HTR-8/SVneo (cell line): ENCODE results near the gene TIA1.
"Not testable (repeated sequence)": the region's sequence is repeated elsewhere in the genome, so short reads cannot be mapped to it uniquely, and the experiment has no call there.

Experiments
- DNase-seq: peaks from one replicate; pipeline ENCODE4 v3.0.0; 2011; ENCODE audit warnings: low spot score, mixed read lengths; ENCODE audit not compliant: insufficient read length
- FAIRE-seq: peaks from 2 replicates; lab custom pipeline; 2011; peaks lifted over from hg19 to GRCh38; lab: Jason Lieb, UNC

The TIA1 gene

GRCh38 chr2:70226781-70227180, 21.6 kb downstream of the TIA1 start:
- DNase-seq (no peak), FAIRE-seq (no peak)

GRCh38 chr2:70223305-70223704, 25.1 kb downstream of the TIA1 start:
- not testable (repeated sequence) for FAIRE-seq, DNase-seq

- DNase-seq (no peak), FAIRE-seq (no peak)
Observed at GRCh38 chr2:70214953-70215549, 33.4 kb downstream of the TIA1 start.

DNA sequence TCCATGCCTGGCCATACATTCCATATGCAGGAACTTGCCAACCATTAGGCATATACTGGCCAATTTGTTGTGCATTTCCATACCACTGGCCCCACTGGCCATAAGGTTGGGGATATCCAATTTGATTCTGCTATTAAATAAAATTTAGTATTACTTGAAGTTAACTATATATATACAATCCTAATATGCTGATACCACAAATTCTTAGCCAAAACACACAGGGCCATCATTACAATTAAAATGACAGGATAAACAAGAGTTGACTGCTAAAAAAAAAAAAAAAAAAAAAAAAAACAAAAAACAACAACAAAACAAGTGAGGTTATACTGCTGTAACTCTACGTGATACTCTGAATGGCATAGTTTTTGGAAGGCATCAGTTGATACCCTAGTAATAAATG, 34.1 kb downstream of the TIA1 start:
- no peak for DNase-seq
- FAIRE-seq: no peak

GRCh38 chr2:70212298-70212932, 36.0 kb downstream of the TIA1 start:
- FAIRE-seq: no peak
- DNase-seq: no peak

DNA sequence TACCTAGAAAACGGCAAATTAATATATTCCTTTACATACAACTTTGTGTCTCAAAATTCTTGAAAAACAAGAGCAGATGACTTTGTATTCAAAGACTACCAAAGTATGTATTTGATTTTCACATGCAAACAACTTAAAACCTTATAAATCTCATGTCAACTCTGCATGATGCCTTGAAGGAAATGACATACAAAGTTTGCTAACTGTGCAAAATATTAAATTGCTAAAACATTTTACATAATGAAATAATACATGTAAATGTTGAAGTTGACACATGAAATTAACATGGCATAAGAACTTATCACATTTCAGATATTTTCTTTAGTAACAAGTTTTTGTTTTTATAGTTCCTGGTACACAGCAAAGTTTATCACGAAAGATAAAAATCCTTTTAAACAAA, 36.8 kb downstream of the TIA1 start:
- no peak for FAIRE-seq
- DNase-seq: no peak

- no peak for FAIRE-seq
- DNase-seq: no peak
Observed at GRCh38 chr2:70204452-70204851, 44.0 kb downstream of the TIA1 start.

DNA sequence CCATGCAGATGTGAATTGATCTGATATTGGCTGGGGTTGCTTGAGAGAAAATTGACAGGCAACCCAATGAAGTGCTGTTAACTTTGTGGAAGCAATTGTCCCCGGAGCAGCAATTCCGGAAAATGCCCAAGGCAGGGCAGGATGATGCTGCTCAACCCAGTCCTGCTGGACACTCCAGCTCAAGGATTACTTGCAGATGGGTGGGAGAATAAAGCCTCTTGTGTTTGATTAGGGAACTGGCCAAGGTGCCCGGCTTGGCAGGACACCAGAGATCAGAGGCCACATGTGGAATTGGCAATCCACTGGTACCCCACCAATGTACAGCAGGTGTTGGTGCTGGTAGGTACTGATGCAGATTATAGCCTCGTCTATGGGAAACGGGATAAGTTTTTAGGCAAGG, 45.3 kb downstream of the TIA1 start:
- FAIRE-seq: no peak

GRCh38 chr2:70202236-70202806, 46.1 kb downstream of the TIA1 start:
- no peak for DNase-seq
- FAIRE-seq: no peak

More for the DNA sequence above, 45.3 kb downstream of the TIA1 start:
- DNase-seq: no peak

DNA sequence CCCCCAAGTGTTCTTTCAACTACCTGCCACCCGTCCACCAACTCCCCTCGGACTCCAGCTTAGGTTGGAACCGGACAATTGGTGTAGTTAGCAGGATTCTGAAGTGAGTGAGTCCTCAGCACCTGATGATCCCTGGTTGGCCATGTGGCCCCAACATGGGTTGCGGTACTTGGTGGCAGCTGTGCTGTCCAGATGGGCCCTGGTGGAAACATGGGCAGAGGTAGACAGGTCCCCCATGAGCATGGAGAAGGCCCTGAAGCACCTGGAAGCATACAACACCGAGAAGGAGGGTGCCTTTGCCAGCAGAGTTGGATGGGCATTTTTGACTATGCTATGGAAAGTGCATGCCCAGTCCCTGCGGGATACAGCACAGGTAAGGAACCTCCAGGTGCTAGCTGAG, 46.6 kb downstream of the TIA1 start:
- FAIRE-seq (no peak), DNase-seq (no peak)

DNA sequence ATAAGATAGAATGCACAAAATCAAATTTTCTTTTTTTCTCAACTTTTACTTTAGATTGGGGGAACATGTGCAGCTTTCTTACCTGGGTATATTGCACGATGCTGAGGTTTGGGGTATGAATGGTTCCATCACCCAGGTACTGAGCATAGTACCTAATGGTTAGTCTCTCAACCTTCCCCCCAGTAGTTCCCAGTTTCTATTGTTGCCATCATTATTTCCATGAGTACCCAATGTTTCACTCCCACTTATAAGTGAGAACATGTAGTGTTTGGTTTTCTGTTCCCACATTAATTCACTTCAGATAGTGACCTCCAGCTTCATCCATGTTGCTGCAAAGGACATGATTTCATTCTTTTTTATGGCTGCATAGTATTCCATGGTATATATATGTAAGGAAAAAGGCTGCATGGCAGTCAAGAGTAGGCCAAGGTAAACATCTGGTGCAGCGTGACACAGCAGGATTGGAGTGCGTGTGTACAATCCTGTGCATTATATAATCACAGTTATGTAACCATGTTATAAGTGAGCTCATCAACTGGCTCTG, 47.1 kb downstream of the TIA1 start:
- FAIRE-seq (no peak), DNase-seq (no peak)

GRCh38 chr2:70199320-70199864, 49.0 kb downstream of the TIA1 start:
- DNase-seq (no peak), FAIRE-seq (no peak)

- DNase-seq: no peak
- no peak for FAIRE-seq
Observed at GRCh38 chr2:70192516-70192915, 55.9 kb downstream of the TIA1 start.

GRCh38 chr2:70191244-70191735, 57.1 kb downstream of the TIA1 start:
- FAIRE-seq: no peak
- DNase-seq: no peak

DNA sequence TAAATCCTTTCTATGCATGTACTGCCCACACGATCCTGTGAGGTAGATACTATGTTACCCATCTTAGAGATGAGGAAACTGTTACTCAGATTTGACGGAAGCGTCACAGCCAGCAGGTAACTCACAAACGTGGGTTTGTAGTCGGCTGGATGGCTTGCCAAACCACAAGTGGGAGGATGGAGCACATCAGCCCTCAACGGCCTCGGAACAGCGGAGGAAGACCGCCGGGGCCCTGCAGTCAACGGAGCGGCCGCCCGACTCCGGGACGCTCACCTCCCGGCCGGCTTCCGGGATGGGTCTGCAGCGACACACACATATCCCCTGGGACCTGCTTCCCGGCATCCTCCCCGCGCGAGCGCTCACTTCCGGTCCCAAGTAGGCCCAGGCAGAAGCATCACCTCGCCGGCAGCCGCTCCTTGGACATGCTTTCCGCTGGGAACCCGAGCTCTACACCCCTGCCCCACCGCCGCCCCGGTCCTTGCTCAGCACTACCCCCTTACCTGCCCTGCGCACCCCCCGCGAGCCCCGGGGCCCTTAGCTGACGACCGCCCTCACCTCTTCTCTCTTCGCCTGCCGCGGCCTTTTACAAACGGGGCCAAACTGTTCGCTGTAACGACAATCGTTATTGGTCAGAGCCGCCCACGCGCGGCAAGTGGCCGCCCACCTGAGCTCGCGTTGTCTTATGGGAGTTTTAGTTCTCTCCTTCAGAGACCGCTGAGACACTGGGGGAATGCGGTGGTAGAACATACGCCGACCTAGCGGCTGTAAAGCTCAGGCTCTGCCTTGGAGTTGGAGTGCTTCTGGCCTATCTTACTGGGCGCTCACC, 57.8 kb downstream of the TIA1 start, which contains the start of gene C2orf42:
TSS of gene C2orf42 (minus strand) at position 602 of the 826 bp plus-strand sequence. CDS start 9,034 bp downstream, outside the sequence.
- DNase-seq: peak; percentile 99

DNA sequence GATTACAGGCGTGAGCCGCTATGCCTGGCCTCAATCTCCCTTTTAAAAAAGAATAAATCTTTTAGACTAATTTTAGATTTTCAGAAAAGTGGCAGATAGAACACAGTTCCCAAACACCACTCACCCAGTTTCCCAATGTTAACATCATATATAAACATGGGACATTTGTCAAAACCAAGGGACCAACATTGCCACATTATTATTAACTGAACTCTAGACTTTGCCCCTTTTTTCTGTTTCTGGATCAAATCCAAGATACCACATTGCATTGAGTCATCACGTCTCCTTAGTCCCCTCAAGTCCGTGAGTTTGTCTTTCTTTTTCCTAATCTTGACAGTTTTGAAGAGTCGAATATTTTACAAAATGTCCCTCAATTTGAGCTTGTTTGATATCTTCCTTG, 60.0 kb downstream of the TIA1 start:
- FAIRE-seq (no peak), DNase-seq (no peak)

More for the DNA sequence above, 57.8 kb downstream of the TIA1 start, which contains the start of gene C2orf42:
- peak; percentile 76 for FAIRE-seq

DNA sequence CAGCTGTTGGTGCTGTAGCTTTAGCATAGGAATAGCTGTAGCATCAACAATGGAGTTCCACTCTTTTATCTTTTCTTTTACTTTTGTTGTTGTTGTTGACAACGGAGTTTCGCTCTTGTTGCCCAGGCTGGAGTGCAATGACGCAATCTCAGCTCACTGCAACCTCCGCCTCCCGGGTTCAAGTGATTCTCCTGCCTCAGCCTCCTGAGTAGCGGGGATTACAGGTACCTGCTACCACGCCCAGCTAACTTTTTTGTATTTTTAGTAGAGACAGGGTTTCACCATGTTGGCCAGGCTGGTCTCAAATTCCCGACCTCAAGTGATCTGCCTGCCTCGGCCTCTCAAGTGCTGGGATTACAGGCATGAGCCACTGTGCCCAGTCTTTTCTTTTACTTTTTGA, 61.3 kb downstream of the TIA1 start:
- not testable (repeated sequence) for FAIRE-seq, DNase-seq

DNA sequence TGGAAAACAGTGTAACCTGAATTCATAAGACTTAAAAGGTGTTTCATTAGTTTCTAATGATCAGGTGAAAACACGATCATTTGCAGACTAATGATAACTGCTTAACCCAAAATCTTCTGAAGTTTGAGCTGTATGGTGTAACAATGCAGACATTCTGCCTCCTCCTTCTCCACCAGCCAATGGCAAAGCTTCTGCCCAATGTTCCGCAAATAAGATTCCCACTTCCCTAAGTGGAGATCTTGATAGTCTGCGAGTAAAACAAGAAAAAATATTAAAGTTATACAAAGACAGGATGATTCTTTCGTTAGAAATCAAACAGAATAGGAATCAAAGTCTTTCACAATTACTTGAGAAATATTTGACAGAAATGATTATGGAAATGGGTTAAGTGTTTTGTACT, 65.7 kb downstream of the TIA1 start:
- no peak for DNase-seq
- FAIRE-seq: no peak

- DNase-seq (no peak), FAIRE-seq (no peak)
Observed at GRCh38 chr2:70181363-70181956, 67.0 kb downstream of the TIA1 start.

GRCh38 chr2:70173520-70173919, 74.9 kb downstream of the TIA1 start:
- FAIRE-seq (no peak), DNase-seq (no peak)
